PC-9 (cell line): ENCODE results near the gene ANP32D. TPM values are rescaled to one million over a fixed set of nuclear protein-coding genes. Genes with fewer than 3 reads are reported as not detected.
"Not testable (repeated sequence)": the region's sequence is repeated elsewhere in the genome, so short reads cannot be mapped to it uniquely, and the experiment has no call there.

ENCODE experiments used
- BruUV-seq: library from RNA; stranded (reverse); fragments of 400-500 nt; replicated peaks from 2 replicates; lab custom pipeline; 2021; lab: Mats Ljungman, UMichigan
- CTCF ChIA-PET: fragments of 300-600 bp; sonication (Branson Sonifier 250); formaldehyde crosslinking; loops from one replicate; lab custom pipeline; 2022; ENCODE audit warnings: antibody characterized with exemption; lab: Charles Lee
- POLR2A ChIA-PET: fragments of 300-600 bp; sonication (Branson Sonifier 250); formaldehyde crosslinking; loops from one replicate; lab custom pipeline; 2022; ENCODE audit warnings: antibody characterized with exemption; ENCODE audit not compliant: unreplicated experiment; lab: Charles Lee
- DNase-seq, 2 experiments: peaks; one replicate each; pipeline versions ENCODE4 v3.0.0 to v3.0.0-alpha.2; 2015 to 2022; ENCODE audit warnings: mixed read lengths in 1 of 2
- H2AFZ ChIP-seq: fragments of 200-600 bp; sonication (generic); 2 replicates; pipeline ENCODE4 v1.8.1; 2017; ENCODE audit warnings: antibody characterized with exemption
- H3F3A ChIP-seq: fragments of 200-600 bp; sonication (generic); 2 replicates; pipeline ENCODE4 v1.8.1; 2017; ENCODE audit warnings: antibody characterized with exemption, mild to moderate bottlenecking, low read depth; ENCODE audit not compliant: insufficient read depth
- H3K27ac ChIP-seq: fragments of 200-600 bp; sonication (generic); 2 replicates; pipeline ENCODE4 v1.6.1; 2016; ENCODE audit warnings: mixed run types
- H3K27me3 ChIP-seq: fragments of 200-600 bp; sonication (generic); 2 replicates; pipeline ENCODE4 v1.6.1; 2016; ENCODE audit warnings: low read depth, mixed run types; ENCODE audit not compliant: insufficient read depth
- H3K36me3 ChIP-seq: fragments of 200-600 bp; sonication (generic); 2 replicates; pipeline ENCODE4 v1.6.1; 2016; ENCODE audit warnings: low read depth, mixed run types
- H3K4me1 ChIP-seq: fragments of 200-600 bp; sonication (generic); replicated peaks from 2 replicates; pipeline ENCODE4 v1.6.1; 2016; ENCODE audit warnings: mixed run types; ENCODE audit not compliant: insufficient read depth
- H3K4me2 ChIP-seq: fragments of 200-600 bp; sonication (generic); 2 replicates; pipeline ENCODE4 v1.6.1; 2017; ENCODE audit warnings: mixed run types
- H3K4me3 ChIP-seq: fragments of 200-600 bp; sonication (generic); 2 replicates; pipeline ENCODE4 v1.6.1; 2016; ENCODE audit warnings: mixed run types
- H3K79me2 ChIP-seq: fragments of 200-600 bp; sonication (generic); 2 replicates; pipeline ENCODE4 v1.6.1; 2017; ENCODE audit warnings: low read depth, mixed run types
- H3K9me2 ChIP-seq: fragments of 200-600 bp; sonication (generic); 2 replicates; pipeline ENCODE4 v1.8.1; 2017; ENCODE audit warnings: mild to moderate bottlenecking; ENCODE audit not compliant: insufficient read depth
- H3K9me3 ChIP-seq: fragments of 200-600 bp; sonication (generic); 2 replicates; pipeline ENCODE4 v1.8.1; 2016; ENCODE audit warnings: low read depth; ENCODE audit not compliant: insufficient read depth
- H4K20me1 ChIP-seq: fragments of 200-600 bp; sonication (generic); 2 replicates; pipeline ENCODE4 v1.8.1; 2017; ENCODE audit not compliant: insufficient read depth
- EZH2 ChIP-seq: fragments of 200-600 bp; sonication (generic); IDR thresholded peaks from 2 replicates; pipeline ENCODE4 v1.8.0; 2017; ENCODE audit warnings: antibody characterized with exemption, low read depth
- intact Hi-C: fragments of 100-400 bp; cut with micrococcal nuclease; formaldehyde crosslinking; loops from one replicate; pipeline ENCODE4 v1.10.0; 2022; ENCODE audit not compliant: unreplicated experiment
- total RNA-seq: library from RNA; stranded (reverse); gene quantifications from 2 replicates; pipeline ENCODE4 v1.2.3, GENCODE V29; 2021
- TF ChIP-seq, protein P1 (sequence below): fragments of 200-600 bp; sonication (generic); conservative IDR thresholded peaks from 2 replicates; pipeline ENCODE4 v1.6.1; 2017; ENCODE audit warnings: mixed run types, antibody characterized with exemption, mild to moderate bottlenecking, moderate library complexity

ANP32D gene
- total RNA-seq, 1 experiment from 2014 or later: not detected

DNA sequence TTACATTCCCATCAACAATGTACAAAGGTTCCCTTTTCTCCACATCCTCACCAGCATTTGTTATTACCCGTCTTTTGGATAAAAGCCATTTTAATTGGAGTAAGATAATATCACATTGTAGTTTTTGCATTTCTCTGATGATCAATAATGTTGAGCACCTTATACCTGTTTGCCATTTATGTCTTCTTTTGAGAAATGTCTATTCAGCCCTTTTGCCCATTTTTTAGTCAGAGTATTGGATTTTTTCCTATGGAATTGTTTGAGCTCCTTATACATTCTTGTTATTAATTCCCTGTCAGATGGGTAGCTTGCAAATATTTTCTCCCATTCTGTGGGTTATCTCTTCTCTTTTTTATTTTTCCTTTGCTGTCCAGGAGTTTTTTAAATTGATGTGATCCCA, 42.4 kb downstream of the ANP32D start:
- ChIA-PET POLR2A (no interaction called here), CTCF (no interaction called here)
- Histone ChIP-seq H3K27me3 (peaks cover 27% of the 10 kb centered on the region), H3K79me2 (no peaks in the 10 kb centered on the region), H3K4me2 (no peak overlapping the region), H3K9me2 (0 out of 2 replicates have a peak, but pooled peaks cover 4% of the 10 kb centered on the region), H3K27ac (no peak overlapping the region), H4K20me1 (no peaks in the 10 kb centered on the region), H3K36me3 (no peaks in the 10 kb centered on the region), H3K4me1 (no peaks in the 10 kb centered on the region), H2AFZ (no peak overlapping the region), H3F3A (no peaks in the 10 kb centered on the region), H3K9me3 (no peaks in the 10 kb centered on the region; the same call in 1 of the 2 replicates), H3K4me3 (no peak overlapping the region)
- no peak for DNase-seq
- TF ChIP-seq, protein P1, sequence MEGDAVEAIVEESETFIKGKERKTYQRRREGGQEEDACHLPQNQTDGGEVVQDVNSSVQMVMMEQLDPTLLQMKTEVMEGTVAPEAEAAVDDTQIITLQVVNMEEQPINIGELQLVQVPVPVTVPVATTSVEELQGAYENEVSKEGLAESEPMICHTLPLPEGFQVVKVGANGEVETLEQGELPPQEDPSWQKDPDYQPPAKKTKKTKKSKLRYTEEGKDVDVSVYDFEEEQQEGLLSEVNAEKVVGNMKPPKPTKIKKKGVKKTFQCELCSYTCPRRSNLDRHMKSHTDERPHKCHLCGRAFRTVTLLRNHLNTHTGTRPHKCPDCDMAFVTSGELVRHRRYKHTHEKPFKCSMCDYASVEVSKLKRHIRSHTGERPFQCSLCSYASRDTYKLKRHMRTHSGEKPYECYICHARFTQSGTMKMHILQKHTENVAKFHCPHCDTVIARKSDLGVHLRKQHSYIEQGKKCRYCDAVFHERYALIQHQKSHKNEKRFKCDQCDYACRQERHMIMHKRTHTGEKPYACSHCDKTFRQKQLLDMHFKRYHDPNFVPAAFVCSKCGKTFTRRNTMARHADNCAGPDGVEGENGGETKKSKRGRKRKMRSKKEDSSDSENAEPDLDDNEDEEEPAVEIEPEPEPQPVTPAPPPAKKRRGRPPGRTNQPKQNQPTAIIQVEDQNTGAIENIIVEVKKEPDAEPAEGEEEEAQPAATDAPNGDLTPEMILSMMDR: no peak
- TF ChIP-seq EZH2: no peak
- intact Hi-C loops: no loop called here
- no TSS peak for BruUV-seq

DNA sequence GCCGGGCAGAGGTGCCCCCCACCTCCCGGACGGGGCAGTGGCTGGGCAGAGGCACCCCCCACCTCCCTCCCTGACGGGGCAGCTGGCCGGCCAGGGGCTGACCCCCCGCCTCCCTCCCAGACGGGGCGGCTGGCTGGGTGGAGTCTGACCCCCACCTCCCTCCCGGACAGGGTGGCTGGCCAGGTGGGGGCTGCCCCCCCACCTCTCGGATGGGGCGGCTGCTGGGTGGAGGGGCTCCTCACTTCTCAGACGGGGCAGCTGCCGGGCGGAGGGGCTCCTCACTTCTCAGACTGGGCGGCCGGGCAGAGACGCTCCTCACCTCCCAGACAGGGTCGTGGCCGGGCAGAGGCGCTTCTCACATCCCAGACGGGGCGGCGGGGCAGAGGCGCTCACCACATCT, 48.0 kb downstream of the ANP32D start:
- H3F3A ChIP-seq, DNase-seq, BruUV-seq, H3K4me3 ChIP-seq, H3K27ac ChIP-seq, H3K36me3 ChIP-seq, H4K20me1 ChIP-seq, intact Hi-C loops, H3K79me2 ChIP-seq, H2AFZ ChIP-seq, CTCF ChIA-PET, H3K9me2 ChIP-seq, H3K4me1 ChIP-seq, H3K27me3 ChIP-seq, POLR2A ChIA-PET, H3K4me2 ChIP-seq, H3K9me3 ChIP-seq: not testable (repeated sequence)

Other genes starting within 250 kb of the ANP32D start
- gene ZNF641, start 121.6 kb upstream of the ANP32D start, total RNA-seq: 1.4 and 2.5 TPM in 2 replicates
- not detected in 2 replicates for gene C12orf54, start 9.9 kb downstream of the ANP32D start, total RNA-seq
- gene OR8S1, start 53.1 kb downstream of the ANP32D start, total RNA-seq: not detected in 2 replicates
- not detected in 2 replicates for gene LALBA, start 97.5 kb downstream of the ANP32D start, total RNA-seq
- gene KANSL2, start 209.7 kb downstream of the ANP32D start, total RNA-seq: 21.8 and 28.2 TPM in 2 replicates
- 20.3 and 50.8 TPM in 2 replicates for gene CCNT1, start 244.1 kb downstream of the ANP32D start, total RNA-seq